ENCODE measurements around the gene DOCK1. TPM values are rescaled to one million over a fixed set of nuclear protein-coding genes. Genes with fewer than 3 reads are reported as not detected.

Gene DOCK1
- total RNA-seq, 2 experiments from 2014 or later: not detected

- DNase-seq (no peak), ATAC-seq (ENCODE audit: poor library complexity) (no peak)
- Histone ChIP-seq H3K27ac (ENCODE audit: low read depth in 1 of 2, low read length in 2 of 2) (no peak overlapping the region), H3K4me3 (ENCODE audit: low read length) (no peak overlapping the region), H3K27me3 (ENCODE audit: control insufficient read depth in 1 of 2, insufficient read depth in 2 of 2, low read length in 2 of 2) (peaks cover 22 to 55% of the 10 kb centered on the region in 2 experiments), H3K36me3 (ENCODE audit: insufficient read depth, low read length) (no peaks in the 10 kb centered on the region), H3K4me1 (ENCODE audit: insufficient read depth, low read length) (no peaks in the 10 kb centered on the region), H3K9me3 (ENCODE audit: control insufficient read depth in 1 of 2, insufficient read depth in 1 of 2, low read length in 2 of 2) (peaks cover 0 to 15% of the 10 kb centered on the region in 2 experiments)
- intact Hi-C loops (cut with DNase I, micrococcal nuclease): no loop called here
- peaks cover 67% of the 10 kb centered on the region for H3K27me3 Mint-ChIP-seq
- no peaks in the 10 kb centered on the region for H3K36me3 Mint-ChIP-seq (ENCODE audit: low read depth)
- no peak overlapping the region for H3K27ac Mint-ChIP-seq
- H3K9me3 Mint-ChIP-seq: no peaks in the 10 kb centered on the region
- no peak for TF ChIP-seq CTCF (IDR thresholded peaks at IDR 0.05)
- ChIA-PET CTCF (no interaction called here), POLR2A (no interaction called here)
- H3K4me1 Mint-ChIP-seq (ENCODE audit: low read depth): no peaks in the 10 kb centered on the region
- no peak overlapping the region for H3K4me3 Mint-ChIP-seq
Measured at GRCh38 chr10:127195041-127195506, 289.8 kb downstream of the DOCK1 start.

- DNase-seq (no peak), ATAC-seq (ENCODE audit: poor library complexity) (no peak)
- H3K4me1 ChIP-seq (ENCODE audit: insufficient read depth, low read length): no peaks in the 10 kb centered on the region
- Mint-ChIP-seq H3K4me3 (no peak overlapping the region), H3K27ac (no peak overlapping the region), H3K4me1 (ENCODE audit: low read depth) (no peaks in the 10 kb centered on the region), H3K27me3 (peaks cover 66% of the 10 kb centered on the region), H3K9me3 (no peaks in the 10 kb centered on the region), H3K36me3 (ENCODE audit: low read depth) (no peaks in the 10 kb centered on the region)
- CTCF ChIA-PET: no interaction called here
- intact Hi-C loops (cut with DNase I, micrococcal nuclease): no loop called here
- TF ChIP-seq CTCF (IDR thresholded peaks at IDR 0.05): no peak
- POLR2A ChIA-PET: no interaction called here
- no peaks in the 10 kb centered on the region for H3K36me3 ChIP-seq (ENCODE audit: insufficient read depth, low read length)
- peaks cover 0 to 15% of the 10 kb centered on the region in 2 experiments for H3K9me3 ChIP-seq (ENCODE audit: control insufficient read depth in 1 of 2, insufficient read depth in 1 of 2, low read length in 2 of 2)
- peaks cover 22 to 55% of the 10 kb centered on the region in 2 experiments for H3K27me3 ChIP-seq (ENCODE audit: control insufficient read depth in 1 of 2, insufficient read depth in 2 of 2, low read length in 2 of 2)
- H3K4me3 ChIP-seq (ENCODE audit: low read length): no peak overlapping the region
- H3K27ac ChIP-seq (ENCODE audit: low read depth in 1 of 2, low read length in 2 of 2): no peak overlapping the region
Measured at GRCh38 chr10:127195571-127196281, 290.5 kb downstream of the DOCK1 start.

- ATAC-seq (ENCODE audit: poor library complexity): no peak
- no peaks in the 10 kb centered on the region for H3K4me1 Mint-ChIP-seq (ENCODE audit: low read depth)
- H3K4me3 Mint-ChIP-seq: no peak within 1 kb of the TSS
- Histone ChIP-seq H3K27me3 (ENCODE audit: control insufficient read depth in 1 of 2, insufficient read depth in 2 of 2, low read length in 2 of 2) (peaks cover 22 to 55% of the 10 kb centered on the region in 2 experiments), H3K36me3 (ENCODE audit: insufficient read depth, low read length) (no peaks in the 10 kb centered on the region), H3K4me3 (ENCODE audit: low read length) (no peak within 1 kb of the TSS), H3K9me3 (ENCODE audit: control insufficient read depth in 1 of 2, insufficient read depth in 1 of 2, low read length in 2 of 2) (peaks cover 0 to 15% of the 10 kb centered on the region in 2 experiments), H3K4me1 (ENCODE audit: insufficient read depth, low read length) (no peaks in the 10 kb centered on the region), H3K27ac (ENCODE audit: low read depth in 1 of 2, low read length in 2 of 2) (no peak within 1 kb of the TSS)
- H3K27me3 Mint-ChIP-seq: peaks cover 58% of the 10 kb centered on the region
- no peak for DNase-seq
- no peaks in the 10 kb centered on the region for H3K36me3 Mint-ChIP-seq (ENCODE audit: low read depth)
- no peaks in the 10 kb centered on the region for H3K9me3 Mint-ChIP-seq
- ChIA-PET CTCF (no interaction called here), POLR2A (no interaction called here)
- no peak for TF ChIP-seq CTCF (IDR thresholded peaks at IDR 0.05)
- H3K27ac Mint-ChIP-seq: no peak within 1 kb of the TSS
- intact Hi-C loops (cut with DNase I, micrococcal nuclease): no loop called here
Measured at GRCh38 chr10:127196282-127197153, 291.3 kb downstream of the DOCK1 start, which contains the start of gene INSYN2A. Gene INSYN2A (minus strand): TSS chr10:127196591. CDS start chr10:127176395, 20,196 bp downstream.
